GM23338 (cell line): Measurements from ENCODE around the gene ADIPOR2. TPM values are rescaled to one million over a fixed set of nuclear protein-coding genes. Genes with fewer than 3 reads are reported as not detected.

ENCODE experiments used
- ATAC-seq: fragments of 200-7000 bp; cut with Tn5 transposase; 3 replicates; pipeline ENCODE4 v1.9.1; 2020
- DNase-seq: peaks from one replicate; pipeline ENCODE4 v3.0.0-alpha.2; 2015; ENCODE audit warnings: low spot score
- H2AFZ ChIP-seq: fragments of 200-600 bp; sonication (generic); 2 replicates; pipeline ENCODE4 v1.8.0; 2016; ENCODE audit warnings: antibody characterized with exemption, mild to moderate bottlenecking, moderate library complexity
- H3F3A ChIP-seq: fragments of 200-600 bp; sonication (generic); replicated peaks from 2 replicates; pipeline ENCODE4 v1.8.0; 2017; ENCODE audit warnings: antibody characterized with exemption, mixed run types, low read depth
- H3K27ac ChIP-seq: fragments of 200-600 bp; sonication (generic); 2 replicates; pipeline ENCODE4 v1.6.1; 2016; ENCODE audit warnings: low read depth
- H3K27me3 ChIP-seq: fragments of 200-600 bp; sonication (generic); 2 replicates; pipeline ENCODE4 v1.8.0; 2016; ENCODE audit warnings: mild to moderate bottlenecking, mixed run types, moderate library complexity; ENCODE audit not compliant: insufficient read depth
- H3K36me3 ChIP-seq: fragments of 200-600 bp; sonication (generic); 2 replicates; pipeline ENCODE4 v1.8.0; 2016; ENCODE audit warnings: mild to moderate bottlenecking; ENCODE audit not compliant: insufficient read depth
- H3K4me1 ChIP-seq: fragments of 200-600 bp; sonication (generic); 2 replicates; pipeline ENCODE4 v1.8.0; 2016; ENCODE audit warnings: mild to moderate bottlenecking, moderate library complexity; ENCODE audit not compliant: insufficient read depth
- H3K4me2 ChIP-seq: fragments of 200-600 bp; sonication (generic); 2 replicates; pipeline ENCODE4 v1.7.1; 2017; ENCODE audit warnings: mixed run types
- H3K4me3 ChIP-seq: fragments of 200-600 bp; sonication (generic); 2 replicates; pipeline ENCODE4 v1.6.1; 2016; ENCODE audit warnings: mixed run types
- H3K79me2 ChIP-seq: fragments of 200-600 bp; sonication (generic); replicated peaks from 2 replicates; pipeline ENCODE4 v1.8.0; 2017; ENCODE audit warnings: mild to moderate bottlenecking; ENCODE audit not compliant: insufficient read depth
- H3K9me2 ChIP-seq: fragments of 200-600 bp; sonication (generic); 2 replicates; pipeline ENCODE4 v1.8.0; 2017; ENCODE audit not compliant: insufficient read depth
- H4K20me1 ChIP-seq: fragments of 200-600 bp; sonication (generic); replicated peaks from 2 replicates; pipeline ENCODE4 v1.8.0; 2017; ENCODE audit warnings: mild to moderate bottlenecking; ENCODE audit not compliant: insufficient read depth
- H3K27ac Mint-ChIP-seq: 2 replicates; pipeline ENCODE4 v1.8.0; 2020; ENCODE audit warnings: inconsistent platforms, mild to moderate bottlenecking, moderate library complexity, mixed read lengths
- H3K27me3 Mint-ChIP-seq: 3 replicates; pipeline ENCODE4 v1.8.0; 2022; ENCODE audit warnings: low read depth, mild to moderate bottlenecking, moderate library complexity, mixed read lengths, inconsistent platforms; ENCODE audit not compliant: insufficient read depth, poor library complexity
- H3K36me3 Mint-ChIP-seq: 3 replicates; pipeline ENCODE4 v1.8.0; 2021; ENCODE audit warnings: low read depth, mild to moderate bottlenecking, inconsistent platforms, moderate library complexity, mixed read lengths
- H3K4me1 Mint-ChIP-seq: 3 replicates; pipeline ENCODE4 v1.8.0; 2020; ENCODE audit warnings: mild to moderate bottlenecking, inconsistent platforms, mixed read lengths
- H3K4me3 Mint-ChIP-seq: 3 replicates; pipeline ENCODE4 v1.8.0; 2021; ENCODE audit warnings: moderate library complexity, mild to moderate bottlenecking, inconsistent platforms, mixed read lengths
- H3K9me3 Mint-ChIP-seq: 3 replicates; pipeline ENCODE4 v1.8.0; 2020; ENCODE audit warnings: moderate library complexity, mild to moderate bottlenecking, inconsistent platforms, mixed read lengths
- CREB1 ChIP-seq: fragments of 250-450 bp; sonication (Bioruptor Pico); IDR thresholded peaks from 2 replicates; pipeline ENCODE4 v1.5.0; 2020; ENCODE audit warnings: low read depth, mild to moderate bottlenecking, moderate library complexity
- CTCF ChIP-seq, 2 experiments: fragments of 200-600 bp in 1 of 2; sonication (generic) in 1 of 2; conservative IDR thresholded peaks; 2 replicates each; pipeline versions ENCODE4 v1.5.1 to v1.6.1; 2016 to 2017; ENCODE audit warnings: antibody characterized with exemption in 2 of 2, low read depth in 2 of 2, mild to moderate bottlenecking in 2 of 2, moderate library complexity in 1 of 2
- ETS1 ChIP-seq: IDR thresholded peaks from 2 replicates; pipeline ENCODE4 v1.6.1; 2016; ENCODE audit warnings: antibody characterized with exemption
- EZH2 ChIP-seq: fragments of 200-600 bp; sonication (generic); IDR thresholded peaks from one replicate; pipeline ENCODE4 v1.8.0; 2017; ENCODE audit warnings: antibody characterized with exemption, mild to moderate bottlenecking, low read depth; ENCODE audit not compliant: unreplicated experiment
- EZH2phosphoT487 ChIP-seq: fragments of 200-600 bp; sonication (generic); IDR thresholded peaks from one replicate; pipeline ENCODE4 v1.8.1; 2018; ENCODE audit warnings: antibody characterized with exemption; ENCODE audit not compliant: unreplicated experiment
- JUNB ChIP-seq: IDR thresholded peaks from one replicate; pipeline ENCODE4 v1.6.1; 2016; ENCODE audit warnings: antibody characterized with exemption; ENCODE audit not compliant: unreplicated experiment
- NANOG ChIP-seq: IDR thresholded peaks from 2 replicates; pipeline ENCODE4 v1.6.1; 2016; ENCODE audit warnings: antibody characterized with exemption, borderline replicate concordance
- ZNF331 ChIP-seq: fragments of 250-450 bp; sonication (Bioruptor Pico); IDR thresholded peaks from 2 replicates; pipeline ENCODE4 v1.5.0; 2020; ENCODE audit warnings: low read depth, mild to moderate bottlenecking, moderate library complexity
- ZNF462 ChIP-seq: fragments of 250-450 bp; sonication (Bioruptor Pico); IDR thresholded peaks from 2 replicates; pipeline ENCODE4 v1.5.0; 2020; ENCODE audit warnings: mild to moderate bottlenecking, moderate library complexity
- polyA plus RNA-seq: library from polyadenylated mRNA; unstranded; fragments of >200 nt; fragmentation: Nextera tagmentation; extraction: Ambion mirVana; gene quantifications from 2 replicates; pipeline ENCODE4 v1.2.1, GENCODE V29; 2016
- total RNA-seq: library from RNA; depleted of rRNA; stranded (reverse); fragments of >200 nt; shearing (Covaris generic); gene quantifications from 2 replicates; pipeline ENCODE4 v1.2.3, GENCODE V29; 2014

ADIPOR2 gene
- total and polyA plus RNA-seq, 2 experiments from 2014 or later, result 11.7 to 36.2 TPM

- no peak overlapping the region for H3K4me3 Mint-ChIP-seq
Measured at GRCh38 chr12:1807087-1807860, 116.4 kb downstream of the ADIPOR2 start.

More at GRCh38 chr12:1807087-1807860, 116.4 kb downstream of the ADIPOR2 start:
- Histone ChIP-seq H3F3A (no peaks in the 10 kb centered on the region), H2AFZ (no peak overlapping the region), H3K27ac (no peak overlapping the region), H4K20me1 (no peaks in the 10 kb centered on the region), H3K4me1 (no peaks in the 10 kb centered on the region), H3K36me3 (no peaks in the 10 kb centered on the region), H3K79me2 (no peaks in the 10 kb centered on the region), H3K4me3 (no peak overlapping the region), H3K9me2 (no peaks in the 10 kb centered on the region), H3K4me2 (no peak overlapping the region), H3K27me3 (no peaks in the 10 kb centered on the region)
- no peak for DNase-seq
- Mint-ChIP-seq H3K27me3 (peaks cover 6% of the 10 kb centered on the region), H3K36me3 (no peaks in the 10 kb centered on the region), H3K9me3 (no peaks in the 10 kb centered on the region), H3K4me1 (no peaks in the 10 kb centered on the region; the same call in 2 of the 3 replicates), H3K27ac (no peak overlapping the region)
- no peak for ATAC-seq
- TF ChIP-seq EZH2phosphoT487 (no peak), JUNB (no peak), ZNF462 (no peak), CREB1 (CRISPR knock-in tag) (no peak), EZH2 (no peak), CTCF (conservative IDR thresholded peaks at IDR 0.05; ENCODE audit: low read depth in 2 of 2) (no peak), ETS1 (no peak), ZNF331 (CRISPR knock-in tag) (no peak), NANOG (no peak)
